Stimulated activated CD8-positive, alpha-beta memory T cell treated with anti-CD3 and anti-CD28 coated beads, Interleukin-15, amount 100 ng/mL, for 1 hour (primary cell): ENCODE results near the gene TSPAN4.

ENCODE experiments used
- DNase-seq: peaks from one replicate; pipeline ENCODE4 v3.0.0-alpha.2; 2020; ENCODE audit warnings: low read depth

TSPAN4 gene

DNA sequence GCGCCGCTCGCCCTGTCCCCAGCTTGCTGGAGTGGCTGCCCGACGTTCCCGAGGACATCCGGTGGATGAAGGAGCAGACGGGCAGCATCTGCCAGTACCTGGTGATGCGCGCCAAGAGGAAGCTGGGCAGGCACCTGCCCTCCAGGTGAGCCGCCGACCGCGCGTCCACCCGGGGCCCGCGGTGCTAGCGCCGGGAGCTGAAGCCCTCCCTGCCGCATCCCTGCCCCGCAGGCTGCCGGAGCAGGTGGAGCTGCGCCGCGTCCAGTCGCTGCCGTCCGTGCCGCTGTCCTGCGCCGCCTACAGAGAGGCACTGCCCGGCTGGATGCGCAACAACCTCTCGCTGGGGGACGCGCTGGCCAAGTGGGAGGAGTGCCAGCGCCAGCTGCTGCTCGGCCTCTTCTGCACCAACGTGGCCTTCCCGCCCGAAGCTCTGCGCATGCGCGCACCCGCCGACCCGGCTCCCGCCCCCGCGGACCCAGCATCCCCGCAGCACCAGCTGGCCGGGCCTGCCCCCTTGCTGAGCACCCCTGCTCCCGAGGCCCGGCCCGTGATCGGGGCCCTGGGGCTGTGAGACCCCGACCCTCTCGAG, 18.3 kb upstream of the TSPAN4 start:
- DNase-seq = no peak

DNA sequence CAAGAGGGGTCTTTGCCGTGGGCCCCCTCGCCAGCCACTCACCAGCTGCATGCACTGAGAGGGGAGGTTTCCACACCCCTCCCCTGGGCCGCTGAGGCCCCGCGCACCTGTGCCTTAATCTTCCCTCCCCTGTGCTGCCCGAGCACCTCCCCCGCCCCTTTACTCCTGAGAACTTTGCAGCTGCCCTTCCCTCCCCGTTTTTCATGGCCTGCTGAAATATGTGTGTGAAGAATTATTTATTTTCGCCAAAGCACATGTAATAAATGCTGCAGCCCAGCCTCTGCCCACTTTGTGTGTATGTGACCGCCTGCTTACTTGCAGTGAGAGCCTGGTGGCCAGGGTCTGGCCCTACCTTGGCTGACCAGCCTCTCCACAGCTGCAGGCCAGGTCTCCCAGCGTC, 17.7 kb upstream of the TSPAN4 start:
- no peak for DNase-seq

DNA sequence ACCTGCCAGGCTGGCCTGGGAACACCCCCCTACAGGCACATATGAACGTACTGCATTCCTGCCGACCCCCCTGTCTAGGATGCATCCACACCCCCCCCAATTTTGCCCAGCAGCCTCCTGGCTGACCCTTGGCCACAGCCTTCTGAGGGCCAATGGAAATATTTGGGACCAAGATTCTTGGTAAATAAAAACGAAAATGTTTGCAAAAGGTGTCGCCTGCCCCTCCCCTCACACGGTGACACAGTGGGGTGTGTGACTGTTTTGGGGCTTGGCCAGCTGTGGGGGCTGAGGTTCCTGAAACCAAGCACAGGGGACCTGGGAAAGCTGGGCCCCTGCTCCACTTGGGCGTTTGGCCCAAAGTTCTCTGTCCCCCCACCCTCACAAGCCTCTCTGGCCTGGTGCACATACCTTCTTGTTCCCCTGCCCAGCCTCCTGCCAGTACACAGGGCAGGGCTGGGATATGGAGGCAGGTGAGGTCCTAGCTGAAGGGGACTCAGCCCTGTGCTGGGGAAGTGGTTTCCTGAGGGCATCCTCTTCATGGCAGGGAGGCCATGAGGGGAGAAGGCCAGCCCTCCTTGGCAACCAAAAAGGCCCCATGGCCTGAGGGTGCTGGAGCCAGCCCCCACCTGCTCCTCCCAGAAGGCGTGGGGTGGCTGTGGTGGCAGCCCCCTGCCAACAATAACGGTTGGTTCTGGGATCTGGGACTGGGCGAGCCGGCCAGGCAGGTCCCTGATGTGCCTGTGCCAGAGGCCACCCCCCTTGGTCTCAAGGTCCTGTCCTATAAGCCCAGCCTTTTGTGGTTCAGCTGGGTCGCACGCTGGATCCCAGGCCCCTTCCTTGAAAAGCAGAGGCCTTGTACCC, 17.1 kb upstream of the TSPAN4 start:
- no peak for DNase-seq

DNA sequence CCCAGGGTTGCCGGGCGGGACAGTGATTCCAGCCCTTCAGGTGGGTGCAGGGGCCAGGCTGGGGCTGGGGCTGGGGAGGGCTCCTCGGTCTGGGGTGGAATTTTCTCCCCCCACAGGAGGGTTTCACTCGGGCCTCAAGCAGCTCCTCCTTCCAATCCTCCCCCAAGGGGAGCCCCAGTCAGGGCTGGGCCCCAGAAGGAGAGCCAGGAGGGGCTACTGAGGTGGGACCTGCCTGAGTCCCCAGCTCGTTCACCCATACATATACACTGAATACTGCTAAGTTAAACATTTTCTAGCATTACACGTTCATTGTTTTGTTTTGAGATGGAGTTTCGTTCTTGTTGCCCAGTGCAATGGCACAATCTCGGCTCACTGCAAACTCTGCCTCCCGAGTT, 16.4 kb upstream of the TSPAN4 start:
- DNase-seq = no peak

DNA sequence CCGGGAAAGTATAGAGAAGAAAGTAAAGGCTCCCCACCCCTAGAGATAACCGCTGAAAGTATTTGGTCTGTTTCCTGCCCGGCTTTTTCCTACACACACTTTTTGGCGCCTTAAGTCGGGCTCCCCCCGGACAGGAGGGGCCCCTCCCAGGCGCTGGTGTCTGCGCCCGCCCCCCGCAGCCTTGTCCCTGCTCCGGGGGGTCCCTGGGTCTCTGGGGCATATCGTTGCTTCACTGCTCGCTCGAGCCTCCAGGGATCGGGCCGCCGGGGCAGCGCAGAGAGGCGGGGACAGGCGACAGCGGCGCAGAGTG, 15.9 kb upstream of the TSPAN4 start:
- no peak for DNase-seq

DNA sequence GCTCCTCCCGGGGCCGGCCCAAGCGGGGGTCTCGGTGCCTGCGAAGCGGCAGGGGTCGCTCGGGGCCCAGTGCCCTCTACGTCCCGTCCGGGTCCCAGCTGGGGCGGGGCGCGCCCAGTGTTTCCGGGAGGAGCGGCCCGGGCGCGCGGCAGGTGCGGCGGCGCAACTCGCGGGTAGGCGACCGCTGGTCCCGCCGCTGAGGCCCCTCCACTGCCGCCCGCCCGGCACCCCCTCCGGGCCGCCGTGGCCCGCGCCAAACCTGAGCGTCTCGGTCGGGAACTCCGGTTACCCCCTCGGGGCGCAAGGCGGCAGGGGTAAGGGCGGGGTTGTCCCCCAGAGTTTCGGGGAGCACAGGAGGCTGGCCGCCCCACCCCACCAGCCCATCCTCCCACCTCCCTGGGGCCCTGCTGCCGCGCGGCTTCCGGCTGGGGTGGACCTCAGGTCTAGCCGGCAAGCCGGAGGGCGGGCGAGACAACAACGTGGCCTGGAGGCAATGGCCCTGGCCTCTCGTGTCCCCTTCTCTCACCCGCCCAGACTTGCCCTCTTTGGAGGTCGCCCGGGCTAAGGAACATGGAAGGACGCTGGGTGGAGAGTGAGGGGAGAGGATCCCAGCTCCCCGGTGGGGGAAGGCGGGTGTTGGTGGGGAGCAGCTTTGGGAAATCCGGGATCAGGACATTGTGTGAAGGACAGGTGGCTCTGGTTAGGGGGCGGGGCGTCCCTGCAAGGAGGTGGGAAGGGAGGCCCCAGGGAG, 15.3 kb upstream of the TSPAN4 start:
- no peak for DNase-seq

DNA sequence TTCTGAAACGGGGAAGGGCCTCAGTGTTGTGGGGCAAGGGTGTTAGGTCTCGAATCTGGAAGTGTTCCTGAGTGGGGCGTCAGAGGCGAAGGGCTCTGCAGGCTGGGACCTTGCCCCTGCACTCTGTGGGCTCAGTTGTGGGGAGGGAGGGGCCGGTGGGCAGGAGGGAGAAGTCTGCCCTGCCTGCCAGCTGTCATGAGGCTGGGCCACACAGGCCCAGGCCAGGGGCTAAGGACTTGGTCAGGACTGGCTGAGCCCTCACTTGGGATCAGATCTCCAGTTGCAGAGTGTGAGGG, 14.8 kb upstream of the TSPAN4 start, which contains the start of gene CRACR2B:
Gene CRACR2B, plus strand, starts transcription at position 23 of the 296 bp plus-strand sequence. CDS start 689 bp downstream, outside the sequence.
- no peak for DNase-seq

DNA sequence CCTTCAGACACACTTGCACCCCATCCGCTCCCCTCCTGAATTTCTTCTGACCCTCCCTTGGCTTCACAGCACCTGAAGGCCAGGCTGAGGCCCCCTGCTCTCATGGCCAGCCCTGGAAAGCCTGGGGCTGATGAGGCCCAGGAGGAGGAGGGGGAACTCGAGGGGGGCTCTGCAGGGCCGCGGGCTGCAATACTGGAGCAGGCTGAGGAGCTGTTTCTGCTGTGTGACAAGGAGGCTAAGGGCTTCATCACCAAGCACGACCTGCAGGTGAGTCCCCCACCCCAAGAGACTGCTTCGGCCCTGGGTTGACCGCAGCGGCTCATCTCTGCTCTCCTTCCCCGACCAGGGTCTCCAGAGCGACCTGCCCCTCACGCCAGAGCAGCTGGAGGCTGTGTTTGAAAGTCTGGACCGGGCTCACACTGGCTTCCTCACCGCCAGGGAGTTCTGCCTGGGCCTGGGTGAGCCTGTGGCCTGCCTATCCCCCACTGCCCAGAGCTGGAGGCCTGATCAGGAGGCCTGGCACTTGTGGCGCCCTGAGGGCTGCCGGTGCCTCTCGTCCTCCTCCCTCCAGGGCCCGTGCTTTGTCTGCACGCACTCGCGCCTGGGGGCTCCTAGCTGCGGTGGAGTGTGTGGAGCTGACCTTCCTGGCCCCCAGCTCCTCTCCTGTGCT, 14.0 kb upstream of the TSPAN4 start:
- no peak for DNase-seq

DNA sequence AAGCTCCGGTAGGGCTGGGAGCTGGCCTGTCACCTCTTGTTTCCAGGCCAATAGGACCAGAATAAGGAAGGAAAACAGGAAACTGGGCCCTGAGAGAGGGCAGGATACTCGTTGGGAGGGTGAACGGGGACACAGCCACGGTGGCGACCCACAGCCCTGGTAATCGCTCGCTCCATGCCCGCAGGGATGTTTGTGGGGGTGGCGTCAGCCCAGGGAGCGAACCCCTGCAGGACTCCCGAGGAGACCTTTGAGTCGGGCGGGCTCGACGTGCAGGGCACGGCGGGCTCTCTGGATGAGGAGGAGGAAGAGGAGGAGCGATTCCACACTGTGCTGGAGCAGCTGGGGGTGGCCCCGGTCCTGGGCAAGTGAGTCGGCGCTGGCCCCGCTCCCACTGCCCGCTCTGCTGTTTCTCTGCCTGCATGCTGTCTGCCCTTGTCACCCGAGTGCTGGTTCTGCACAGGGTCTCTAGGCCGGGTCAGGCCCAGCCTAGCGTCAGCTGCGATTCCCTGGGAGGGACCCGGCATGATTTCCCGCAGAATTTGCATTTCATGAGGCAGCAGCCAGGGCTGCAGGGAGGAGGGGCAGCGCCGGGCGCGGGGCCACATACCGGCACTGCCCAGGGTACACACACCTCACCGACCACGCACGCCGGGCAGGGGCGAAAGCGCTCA, 13.3 kb upstream of the TSPAN4 start:
- no peak for DNase-seq

DNA sequence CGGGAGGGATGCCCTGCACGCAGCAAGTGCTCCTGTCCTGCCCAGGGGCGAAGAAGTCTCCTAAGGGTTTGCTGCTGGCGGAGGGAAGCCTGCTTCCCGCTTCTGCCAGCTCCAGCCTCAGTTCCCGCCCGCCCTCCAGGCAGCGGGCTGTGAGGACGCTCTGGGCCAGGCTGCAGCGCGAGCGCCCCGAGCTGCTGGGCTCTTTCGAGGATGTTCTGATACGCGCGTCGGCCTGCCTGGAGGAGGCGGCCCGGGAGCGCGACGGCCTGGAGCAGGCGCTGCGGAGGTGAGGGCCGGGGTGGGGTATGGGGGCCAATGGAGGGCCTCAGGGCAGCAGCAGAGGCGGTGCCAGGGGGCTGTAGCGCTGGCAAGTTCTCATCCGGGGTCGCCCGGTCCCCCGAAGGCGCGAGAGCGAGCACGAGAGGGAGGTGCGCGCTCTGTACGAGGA, 12.8 kb upstream of the TSPAN4 start:
- no peak for DNase-seq

DNA sequence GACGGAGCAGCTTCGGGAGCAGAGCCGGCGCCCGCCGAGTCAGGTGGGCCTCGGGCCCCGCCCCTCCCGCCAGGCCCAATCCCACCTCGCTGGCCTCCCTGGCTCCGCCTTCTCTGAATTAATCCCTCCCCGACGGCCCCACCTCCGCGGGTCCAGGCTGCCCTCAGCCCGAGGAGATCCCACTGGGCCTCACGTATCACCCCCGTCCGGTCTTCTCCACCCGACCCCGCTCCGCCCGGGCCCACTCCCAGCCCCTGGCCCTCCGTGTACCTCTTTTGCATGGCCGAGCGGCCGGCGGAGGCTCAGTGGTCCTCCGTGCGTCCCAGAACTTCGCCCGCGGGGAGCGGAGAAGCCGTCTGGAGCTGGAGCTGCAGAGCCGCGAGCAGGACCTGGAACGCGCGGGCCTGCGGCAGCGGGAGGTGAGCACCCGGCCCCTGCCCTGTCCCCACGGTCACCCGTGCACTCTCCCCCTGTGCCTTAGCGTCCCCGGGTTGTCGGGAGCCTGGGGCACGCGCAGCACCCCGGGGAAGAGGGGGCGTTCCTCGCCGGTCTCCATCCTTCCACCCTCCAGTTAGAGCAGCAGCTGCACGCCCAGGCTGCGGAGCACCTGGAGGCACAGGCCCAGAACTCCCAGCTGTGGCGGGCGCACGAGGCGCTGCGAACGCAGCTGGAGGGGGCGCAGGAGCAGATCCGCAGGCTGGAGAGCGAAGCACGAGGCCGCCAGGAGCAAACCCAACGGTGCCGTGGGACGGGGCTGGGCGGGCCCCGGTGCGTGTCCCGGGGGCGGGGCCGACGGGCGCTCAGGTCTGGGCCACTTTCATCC, 12.1 kb upstream of the TSPAN4 start:
- DNase-seq = no peak

DNA sequence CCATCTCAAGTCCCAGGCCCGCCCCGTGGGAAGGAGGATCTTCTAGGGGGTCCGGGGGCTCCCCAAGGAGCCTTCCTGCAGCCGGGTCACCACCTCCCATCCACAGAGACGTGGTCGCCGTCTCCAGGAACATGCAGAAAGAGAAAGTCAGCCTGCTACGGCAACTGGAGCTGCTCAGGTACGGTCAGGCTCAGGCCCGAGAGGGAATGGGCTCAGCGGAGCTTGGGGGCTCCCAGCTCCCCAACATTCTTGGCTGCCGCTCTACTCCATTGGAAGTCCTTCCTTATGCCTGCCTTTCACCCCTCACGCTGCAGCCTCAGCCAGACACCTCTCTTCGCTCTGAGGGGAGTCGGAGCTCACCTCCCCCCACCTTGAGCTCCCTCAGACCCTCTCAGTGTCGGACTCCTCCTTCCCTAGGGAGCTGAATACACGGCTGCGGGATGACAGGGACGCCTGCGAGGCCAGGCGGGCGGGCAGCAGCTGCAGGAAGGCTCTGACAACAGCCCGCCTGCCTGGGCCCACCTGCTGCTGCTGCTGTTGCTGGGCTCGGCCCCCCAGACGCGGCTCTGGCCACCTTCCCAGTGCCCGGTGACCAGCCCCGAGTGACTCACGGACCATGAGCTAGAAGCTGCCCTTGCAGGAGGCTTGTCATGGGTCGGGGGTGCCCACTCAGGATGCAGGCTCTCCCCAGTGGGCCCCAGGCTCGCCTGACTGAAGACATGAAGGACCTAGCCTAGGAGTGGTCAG, 11.4 kb upstream of the TSPAN4 start:
- no peak for DNase-seq

DNA sequence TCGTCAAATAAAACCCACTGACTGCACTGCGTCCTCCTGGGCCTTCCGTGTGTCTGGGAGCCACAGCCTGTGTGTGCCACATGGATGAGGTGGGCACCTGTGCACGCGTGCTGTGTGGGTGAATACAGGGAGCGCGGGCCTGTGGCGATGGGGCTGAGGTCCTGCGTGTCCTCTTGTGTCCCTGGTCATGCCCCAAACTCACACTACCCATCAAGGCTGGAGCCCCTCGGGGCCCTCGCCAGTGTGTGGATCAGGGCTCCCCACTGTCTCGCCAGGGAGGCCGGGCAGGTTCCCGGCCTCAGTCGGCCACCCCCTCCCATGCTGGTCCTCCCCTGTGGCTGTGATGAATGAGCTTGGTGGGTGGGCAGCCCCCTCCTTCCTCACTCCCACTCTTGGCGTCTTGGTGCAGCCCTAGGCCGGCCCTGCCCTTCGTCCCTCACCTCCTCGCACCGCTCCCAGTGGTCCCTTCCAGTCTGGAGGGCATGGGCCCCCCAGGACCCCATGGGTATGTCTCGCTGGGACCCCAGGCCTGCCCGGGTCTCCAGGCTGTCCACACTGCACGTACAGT, 10.6 kb upstream of the TSPAN4 start:
- no peak for DNase-seq

DNA sequence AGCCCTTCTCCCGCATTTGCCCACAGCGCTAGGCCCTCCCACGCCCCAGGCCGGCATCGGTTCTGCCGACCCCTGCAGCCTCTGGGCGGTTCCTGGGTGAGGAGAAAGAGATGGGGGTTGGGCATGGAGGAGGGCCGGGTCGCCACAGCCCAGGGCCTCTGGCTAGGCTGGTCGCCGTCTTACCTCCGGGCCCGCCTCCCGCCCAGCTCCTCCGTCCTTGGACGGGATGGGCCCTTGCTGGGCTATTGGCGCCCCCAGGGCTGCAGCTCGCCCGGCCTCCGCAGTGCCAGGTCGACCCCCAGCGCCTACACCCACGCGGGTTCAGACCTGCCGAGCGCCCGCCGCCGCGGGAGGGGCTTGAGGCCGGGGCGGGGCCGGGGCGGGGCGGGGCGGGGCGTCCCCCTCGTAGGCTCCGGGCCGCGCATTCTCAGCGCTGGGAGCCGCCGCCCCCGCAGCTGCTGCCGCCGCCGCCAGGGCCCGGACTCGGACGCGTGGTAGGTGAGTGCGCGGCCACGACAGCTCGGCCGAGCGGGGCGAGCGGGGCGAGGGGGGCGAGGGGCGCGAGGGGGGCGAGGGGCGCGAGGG, 10.0 kb upstream of the TSPAN4 start, which contains the start of gene CD151:
Gene CD151, plus strand, starts transcription at position 424 of the 585 bp plus-strand sequence. CDS start 3,118 bp downstream, outside the sequence.
- DNase-seq = no peak

DNA sequence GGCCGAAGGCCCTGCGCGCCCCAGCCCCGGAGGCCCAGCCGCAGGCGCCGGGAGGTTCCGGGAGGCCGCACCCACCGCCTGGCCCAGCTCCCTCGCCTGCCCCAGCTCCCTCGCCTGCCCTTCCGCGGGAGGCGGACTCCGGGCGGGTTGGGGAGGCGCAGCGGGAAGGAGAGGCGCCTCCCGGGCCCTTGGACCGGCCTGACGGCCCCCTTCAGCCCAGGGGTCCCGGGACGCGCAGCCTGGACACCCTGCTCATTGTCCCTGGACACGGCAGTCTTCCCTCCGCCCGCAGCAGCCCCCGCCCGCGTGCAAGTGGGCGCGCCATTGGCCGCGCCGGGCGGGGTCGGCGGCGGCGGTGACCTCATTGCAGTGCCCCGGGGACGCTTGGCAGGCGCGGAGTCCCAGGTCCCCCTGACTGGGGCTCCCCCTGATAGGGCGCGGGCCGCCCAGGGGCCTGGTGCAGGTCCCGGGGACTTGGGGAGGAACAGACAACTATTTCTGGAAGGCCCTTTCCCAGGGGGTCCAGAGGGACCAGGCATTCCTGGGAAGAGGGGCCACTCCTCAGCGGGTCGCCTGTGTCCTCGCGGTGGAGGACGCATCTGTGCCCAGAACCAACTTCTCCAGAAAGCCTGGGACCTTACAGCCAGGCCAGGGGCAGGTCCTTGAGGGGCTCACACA, 9.4 kb upstream of the TSPAN4 start:
- DNase-seq = no peak

DNA sequence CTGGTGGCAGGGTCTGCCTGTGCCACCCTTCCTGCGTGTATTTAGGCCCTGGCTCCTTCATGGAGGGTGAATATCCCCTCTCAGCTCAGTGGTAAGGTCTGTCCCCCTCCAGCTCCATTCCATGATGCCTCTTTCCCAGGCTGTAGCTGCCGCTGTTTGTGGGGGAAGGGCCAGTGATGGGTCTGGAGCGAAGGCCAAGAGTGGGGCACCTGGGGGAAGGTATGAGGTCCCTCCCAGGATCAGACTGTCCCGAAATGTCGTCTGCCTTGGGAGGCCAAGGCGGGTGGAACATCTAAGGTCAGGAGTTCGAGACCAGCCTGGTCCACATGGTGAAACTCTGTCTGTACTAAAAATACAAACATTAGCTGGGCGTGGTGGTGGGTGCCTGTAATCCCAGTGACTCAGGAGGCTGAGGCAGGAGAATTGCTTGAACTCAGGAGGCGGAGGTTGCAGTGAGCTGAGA, 8.8 kb upstream of the TSPAN4 start:
- DNase-seq = no peak

DNA sequence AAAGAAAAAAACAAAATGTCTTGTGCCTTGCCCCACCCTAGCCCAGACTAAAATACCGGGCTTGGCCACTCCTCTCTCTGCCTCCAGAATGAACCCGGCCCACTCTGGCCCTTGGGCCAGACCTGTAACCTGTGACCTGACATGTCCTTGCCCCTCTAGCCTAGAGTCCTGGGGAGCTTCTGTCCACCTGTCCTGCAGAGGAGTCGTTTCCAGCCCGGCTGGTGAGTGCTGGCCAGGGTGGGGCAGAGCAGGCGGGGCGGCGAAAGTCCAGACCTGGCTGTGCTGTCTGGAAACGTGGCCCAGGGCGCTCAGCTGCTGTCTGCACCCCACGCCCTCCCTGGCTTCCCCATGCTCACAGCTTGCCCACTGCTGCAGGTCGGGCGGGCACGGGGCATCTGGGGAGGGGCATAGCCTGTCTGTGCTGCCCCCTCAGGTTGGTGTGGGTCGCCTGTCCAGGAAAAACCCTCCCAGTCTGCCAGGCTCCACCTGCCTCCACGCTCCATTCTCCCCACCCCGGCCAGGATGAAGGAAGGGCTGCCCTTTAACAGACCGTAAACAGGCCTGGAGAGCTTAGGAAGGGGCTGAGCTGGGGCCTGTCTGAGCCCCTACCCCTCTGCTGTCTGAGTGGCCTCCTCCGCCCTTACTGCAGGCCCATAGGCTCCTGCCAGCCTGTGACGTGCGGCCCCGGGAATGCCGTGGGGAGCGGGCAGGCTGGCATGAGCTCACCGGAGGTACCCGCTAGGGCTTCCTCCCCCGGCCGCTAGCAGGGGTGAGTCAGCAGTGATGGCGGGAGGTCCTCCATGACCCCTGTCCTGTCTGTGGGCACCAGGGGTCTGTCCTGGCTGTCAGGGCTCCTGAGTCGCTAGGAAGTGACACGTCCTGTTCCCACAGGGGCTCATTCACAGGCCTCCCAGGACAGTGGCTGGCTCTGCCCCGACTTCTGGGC, 8.0 kb upstream of the TSPAN4 start:
- no peak for DNase-seq

DNA sequence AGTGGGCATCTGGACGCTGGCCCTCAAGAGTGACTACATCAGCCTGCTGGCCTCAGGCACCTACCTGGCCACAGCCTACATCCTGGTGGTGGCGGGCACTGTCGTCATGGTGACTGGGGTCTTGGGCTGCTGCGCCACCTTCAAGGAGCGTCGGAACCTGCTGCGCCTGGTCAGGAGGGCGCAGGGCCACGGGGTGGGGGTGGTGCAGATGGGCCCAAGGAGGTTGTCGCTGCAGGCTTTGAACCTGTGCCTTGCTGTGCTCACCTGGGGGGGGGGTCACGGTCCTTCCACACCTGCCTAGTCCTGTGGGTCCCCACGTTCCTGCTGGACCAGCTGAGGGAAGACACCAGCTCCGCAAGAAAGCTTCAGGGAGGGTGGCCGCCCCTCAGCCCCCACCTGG, 6.4 kb upstream of the TSPAN4 start:
- DNase-seq = no peak
